ENCODE data around the gene SLC20A1.
A peak's percentile ranks its signal among the peaks of the same experiment; 100 is the strongest.
"Not testable (repeated sequence)": the region's sequence is repeated elsewhere in the genome, so short reads cannot be mapped to it uniquely, and the experiment has no call there.

SLC20A1 gene

GRCh38 chr2:112686348-112687217 is 40.8 kb downstream of the SLC20A1 start:
- DNase-seq, result no peak

- no peak for DNase-seq
These were observed 41.8 kb downstream of the SLC20A1 start for GRCh38 chr2:112687522-112687921.

- no peak for DNase-seq
These were observed 42.5 kb downstream of the SLC20A1 start for GRCh38 chr2:112688086-112688880.

- peak; percentile 83 for DNase-seq
These were observed 45.2 kb downstream of the SLC20A1 start for GRCh38 chr2:112690853-112691401.

GRCh38 chr2:112691881-112692281 is 46.1 kb downstream of the SLC20A1 start:
- DNase-seq, result peak; percentile 31

- DNase-seq, result peak; percentile 92
These were observed 46.8 kb downstream of the SLC20A1 start for GRCh38 chr2:112692495-112692911.

GRCh38 chr2:112692918-112693317 is 47.2 kb downstream of the SLC20A1 start:
- DNase-seq, result peak; percentile 61

GRCh38 chr2:112693596-112693995 is 47.9 kb downstream of the SLC20A1 start:
- DNase-seq, result no peak

GRCh38 chr2:112694182-112694581 is 48.4 kb downstream of the SLC20A1 start:
- DNase-seq, result no peak

- DNase-seq, result no peak
These were observed 53.2 kb downstream of the SLC20A1 start for GRCh38 chr2:112698834-112699515.

GRCh38 chr2:112699984-112700667 is 54.4 kb downstream of the SLC20A1 start:
- DNase-seq, result no peak

GRCh38 chr2:112701052-112701451 is 55.3 kb downstream of the SLC20A1 start:
- DNase-seq, result no peak

- DNase-seq, result no peak
These were observed 57.9 kb downstream of the SLC20A1 start for GRCh38 chr2:112703684-112704083.

GRCh38 chr2:112705575-112705974 is 59.8 kb downstream of the SLC20A1 start:
- no peak for DNase-seq

- DNase-seq, result peak; percentile 92
These were observed 60.5 kb downstream of the SLC20A1 start for GRCh38 chr2:112706170-112706664.

GRCh38 chr2:112706947-112707346 is 61.2 kb downstream of the SLC20A1 start:
- not testable (repeated sequence) for DNase-seq

GRCh38 chr2:112708968-112709367 is 63.2 kb downstream of the SLC20A1 start:
- no peak for DNase-seq

GRCh38 chr2:112709703-112710102 is 64.0 kb downstream of the SLC20A1 start:
- no peak for DNase-seq

GRCh38 chr2:112710956-112711750 is 65.4 kb downstream of the SLC20A1 start:
- DNase-seq, result no peak

- DNase-seq, result no peak
These were observed 66.7 kb downstream of the SLC20A1 start for GRCh38 chr2:112712465-112712864.

- DNase-seq, result peak; percentile 58
These were observed 67.3 kb downstream of the SLC20A1 start for GRCh38 chr2:112712903-112713584.

Measured in activated CD4-positive, alpha-beta T cell treated with anti-CD3 and anti-CD28 coated beads, Interleukin-10, Interleukin-2, amounts not matched to agents 100 ng/mL and 50 ng/mL, durations not matched to agents 16 hours and 8 hours (primary cell).